ENCODE data around the gene OPCML. TPM values are rescaled to one million over a fixed set of nuclear protein-coding genes. Genes with fewer than 3 reads are reported as not detected.

OPCML gene
- total RNA-seq, 4 donors from 2014 or later: 0.06 to 0.83 (median 0.24) TPM

- intact Hi-C loops (cut with DNase I): no loop called here
- no peaks in the 10 kb centered on the region for H3K9me3 ChIP-seq
Observed at GRCh38 chr11:132579634-132580327, 952.5 kb downstream of the OPCML start.

GRCh38 chr11:132579136-132579535, 953.2 kb downstream of the OPCML start:
- TF ChIP-seq EP300 (IDR thresholded peaks at IDR 0.05) (no peak), POLR2AphosphoS5 (IDR thresholded peaks at IDR 0.05) (no peak), CTCF (IDR thresholded peaks at IDR 0.05) (no peak)
- 70% methylated on average over 3 of the region's 3 CpGs for WGBS
- Histone ChIP-seq H3K4me1 (no peaks in the 10 kb centered on the region), H3K27ac (replicated peaks in 1 of 4) (no peak overlapping the region), H3K4me3 (no peak overlapping the region), H3K9me3 (no peaks in the 10 kb centered on the region), H3K27me3 (no peaks in the 10 kb centered on the region), H3K36me3 (no peaks in the 10 kb centered on the region)
- DNase-seq (ENCODE audit: extremely low spot score): peak; percentile 14
- intact Hi-C loops (cut with DNase I): no loop called here

More at GRCh38 chr11:132579634-132580327, 952.5 kb downstream of the OPCML start:
- TF ChIP-seq POLR2A (IDR thresholded peaks at IDR 0.05; ENCODE audit: low read depth) (no peak), POLR2AphosphoS5 (IDR thresholded peaks at IDR 0.05) (no peak), EP300 (IDR thresholded peaks at IDR 0.05) (no peak), CTCF (IDR thresholded peaks at IDR 0.05) (no peak)
- H3K4me3 ChIP-seq: no peak overlapping the region
- no peaks in the 10 kb centered on the region for H3K4me1 ChIP-seq
- 87% methylated on average over 10 of the region's 10 CpGs for WGBS
- no peaks in the 10 kb centered on the region for H3K36me3 ChIP-seq
- H3K27me3 ChIP-seq: no peaks in the 10 kb centered on the region
- DNase-seq (ENCODE audit: extremely low spot score): peak; percentile 60
- no peak overlapping the region for H3K27ac ChIP-seq (replicated peaks in 1 of 4)

DNA sequence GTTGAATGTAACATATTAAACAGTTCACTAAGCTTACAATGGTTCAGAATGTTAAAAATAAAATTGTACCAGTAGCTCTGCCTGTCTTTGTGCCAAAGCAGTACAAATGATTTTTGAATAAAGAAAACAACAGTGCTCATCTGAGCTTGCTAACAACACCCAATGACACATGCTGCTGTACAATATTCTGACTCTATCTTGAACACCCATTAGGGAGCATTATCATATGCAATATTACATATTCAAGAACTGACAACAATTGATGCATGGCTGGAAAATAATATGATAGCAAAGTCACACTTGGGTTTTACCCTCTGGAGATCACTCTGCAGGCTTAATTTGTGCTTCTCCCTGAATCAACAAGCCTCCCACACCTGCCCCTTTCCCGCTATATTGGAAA, 953.7 kb downstream of the OPCML start:
- TF ChIP-seq CTCF (IDR thresholded peaks at IDR 0.05): no peak
- TF ChIP-seq EP300 (IDR thresholded peaks at IDR 0.05): no peak

GRCh38 chr11:132576706-132577105, 955.6 kb downstream of the OPCML start:
- TF ChIP-seq POLR2AphosphoS5 (IDR thresholded peaks at IDR 0.05) (no peak), POLR2A (IDR thresholded peaks at IDR 0.05; ENCODE audit: low read depth) (no peak), CTCF (IDR thresholded peaks at IDR 0.05) (no peak), EP300 (IDR thresholded peaks at IDR 0.05) (no peak)

More for the DNA sequence above, 953.7 kb downstream of the OPCML start:
- Histone ChIP-seq H3K4me1 (no peaks in the 10 kb centered on the region), H3K4me3 (no peak overlapping the region), H3K9me3 (no peaks in the 10 kb centered on the region), H3K36me3 (no peaks in the 10 kb centered on the region), H3K27ac (replicated peaks in 1 of 4) (no peak overlapping the region), H3K27me3 (no peaks in the 10 kb centered on the region)
- DNase-seq (ENCODE audit: extremely low spot score): peak; percentile 10
- 88% methylated on average over 1 of the region's 1 CpG for WGBS
- intact Hi-C loops (cut with DNase I): no loop called here

More at GRCh38 chr11:132576706-132577105, 955.6 kb downstream of the OPCML start:
- 67% methylated on average over 3 of the region's 3 CpGs for WGBS
- intact Hi-C loops (cut with DNase I): no loop called here
- Histone ChIP-seq H3K9me3 (peaks cover 0 to 7% (median 0%) of the 10 kb centered on the region in 4 donors), H3K4me1 (no peaks in the 10 kb centered on the region), H3K4me3 (no peak overlapping the region), H3K27me3 (no peaks in the 10 kb centered on the region), H3K27ac (replicated peaks in 1 of 4) (no peak overlapping the region), H3K36me3 (no peaks in the 10 kb centered on the region)
- DNase-seq (ENCODE audit: extremely low spot score): peak; percentile 60

Measured in esophagus muscularis mucosa (tissue), 4 donors.